ENCODE measurements around the gene SORCS1.

SORCS1 gene

DNA sequence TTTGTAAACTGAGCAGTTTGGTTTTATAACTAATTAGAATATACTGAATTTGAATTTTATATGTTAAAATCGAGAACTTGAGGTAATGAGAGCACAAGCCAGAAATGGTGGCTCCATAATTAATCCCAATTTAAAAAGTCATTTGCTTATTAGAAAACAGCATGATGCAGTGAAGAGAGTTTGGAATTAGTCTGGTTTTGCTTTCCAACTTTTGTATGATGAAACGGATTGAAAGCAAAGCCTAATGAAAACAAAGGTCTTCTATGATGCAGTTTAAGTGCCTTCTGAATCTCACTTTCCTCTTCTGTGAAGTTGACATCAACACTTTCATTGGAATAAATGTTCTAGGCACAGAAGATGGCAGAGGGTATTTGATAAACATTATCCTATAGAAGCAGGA is 89.4 kb downstream of the SORCS1 start (continued):
- no peak for TF ChIP-seq ZNF530 (tag by site-specific recombination; IDR thresholded peaks at IDR 0.05; ENCODE audit: low read depth)

DNA sequence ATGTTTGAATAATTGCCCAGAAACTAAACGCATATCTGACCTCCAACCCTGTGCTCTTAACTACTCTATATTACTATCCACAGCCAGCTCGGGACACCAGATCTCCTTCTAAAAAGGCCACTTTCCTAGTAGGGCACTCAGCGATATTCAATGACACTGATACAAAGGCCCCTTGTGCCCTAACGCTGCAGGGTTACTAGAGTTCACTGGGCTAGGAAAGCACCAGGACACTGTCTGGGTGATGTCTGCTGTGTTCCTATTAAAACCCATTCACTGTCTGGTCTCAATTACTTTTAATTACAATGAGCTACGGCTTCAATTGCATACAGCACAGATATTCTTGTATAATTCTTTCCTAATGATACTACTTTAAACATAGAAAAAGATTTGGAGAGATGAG is 91.7 kb downstream of the SORCS1 start:
- ChIA-PET CTCF (no interaction called here), POLR2A (no interaction called here)
- no peaks in the 10 kb centered on the region for H3K36me3 ChIP-seq (ENCODE audit: control insufficient read depth in 2 of 2, insufficient read depth in 1 of 2, low read length in 2 of 2)
- no peak overlapping the region for H3K27ac ChIP-seq (ENCODE audit: extremely low read depth, low read depth, low read length)
- H3K9me3 ChIP-seq (ENCODE audit: control insufficient read depth, insufficient read depth, low read depth, low read length) = no peaks in the 10 kb centered on the region
- TF ChIP-seq TCF7L2 (IDR thresholded peaks at IDR 0.05; ENCODE audit: borderline replicate concordance, low read depth, low read length) (no peak), ZNF394 (tag by site-specific recombination; IDR thresholded peaks at IDR 0.05; ENCODE audit: borderline replicate concordance) (no peak), ZNF596 (tag by site-specific recombination; IDR thresholded peaks at IDR 0.05) (no peak), ZNF391 (tag by site-specific recombination; IDR thresholded peaks at IDR 0.05; ENCODE audit: borderline replicate concordance, low read depth) (no peak), ZNF266 (tag by site-specific recombination; IDR thresholded peaks at IDR 0.05; ENCODE audit: low read depth) (no peak), ZNF10 (tag by site-specific recombination; IDR thresholded peaks at IDR 0.05) (no peak), ZNF623 (tag by site-specific recombination; IDR thresholded peaks at IDR 0.05) (no peak), ZNF169 (tag by site-specific recombination; IDR thresholded peaks at IDR 0.05) (no peak), ZNF561 (tag by site-specific recombination; IDR thresholded peaks at IDR 0.05; ENCODE audit: borderline replicate concordance) (no peak)
- no peak overlapping the region for H3K4me3 ChIP-seq (ENCODE audit: low read depth, low read length)
- no peaks in the 10 kb centered on the region for H3K4me1 ChIP-seq (ENCODE audit: control insufficient read depth, insufficient read depth, low read length)

- Histone ChIP-seq H3K27ac (ENCODE audit: extremely low read depth, low read depth, low read length) (no peak overlapping the region), H3K9me3 (ENCODE audit: control insufficient read depth, insufficient read depth, low read depth, low read length) (no peaks in the 10 kb centered on the region), H3K36me3 (ENCODE audit: control insufficient read depth in 2 of 2, insufficient read depth in 1 of 2, low read length in 2 of 2) (no peaks in the 10 kb centered on the region), H3K4me3 (ENCODE audit: low read depth, low read length) (no peak overlapping the region), H3K4me1 (ENCODE audit: control insufficient read depth, insufficient read depth, low read length) (no peaks in the 10 kb centered on the region)
- ChIA-PET CTCF (no interaction called here), POLR2A (no interaction called here)
- TF ChIP-seq ZNF555 (tag by site-specific recombination; conservative IDR thresholded peaks at IDR 0.05) (no peak), ZNF670 (tag by site-specific recombination; IDR thresholded peaks at IDR 0.05; ENCODE audit: low read depth) (no peak), ZNF112 (tag by site-specific recombination; IDR thresholded peaks at IDR 0.05) (no peak), ZNF777 (tag by site-specific recombination; IDR thresholded peaks at IDR 0.05; ENCODE audit: borderline replicate concordance) (no peak), ZNF354C (tag by site-specific recombination; IDR thresholded peaks at IDR 0.05; ENCODE audit: borderline replicate concordance, low read depth) (no peak), PRDM1 (tag by site-specific recombination; IDR thresholded peaks at IDR 0.05) (no peak), ELK4 (IDR thresholded peaks at IDR 0.05; ENCODE audit: borderline replicate concordance, low read depth, low read length) (no peak), ZNF664 (tag by site-specific recombination; IDR thresholded peaks at IDR 0.05) (no peak), ZBTB21 (tag by site-specific recombination; IDR thresholded peaks at IDR 0.05) (no peak), SCRT2 (tag by site-specific recombination; IDR thresholded peaks at IDR 0.05) (no peak)
Measured at GRCh38 chr10:107072028-107072427, 92.5 kb downstream of the SORCS1 start.

GRCh38 chr10:107071301-107071700 is 93.2 kb downstream of the SORCS1 start:
- Histone ChIP-seq H3K4me3 (ENCODE audit: low read depth, low read length) (no peak overlapping the region), H3K36me3 (ENCODE audit: control insufficient read depth in 2 of 2, insufficient read depth in 1 of 2, low read length in 2 of 2) (no peaks in the 10 kb centered on the region), H3K9me3 (ENCODE audit: control insufficient read depth, insufficient read depth, low read depth, low read length) (no peaks in the 10 kb centered on the region), H3K27ac (ENCODE audit: extremely low read depth, low read depth, low read length) (no peak overlapping the region), H3K4me1 (ENCODE audit: control insufficient read depth, insufficient read depth, low read length) (0 out of 2 replicates have a peak, but pooled peaks cover 3% of the 10 kb centered on the region)
- ChIA-PET CTCF (interaction anchor here (0.7 kb wide), 1 partner anchor 16 kb away, joined by 3 read pairs; no protein-coding TSS in a partner anchor), POLR2A (interaction anchor here (0.5 kb wide), 1 partner anchor 115 kb away, joined by 3 read pairs; no protein-coding TSS in a partner anchor)
- TF ChIP-seq ZNF394 (tag by site-specific recombination; IDR thresholded peaks at IDR 0.05; ENCODE audit: borderline replicate concordance) (no peak), ZNF692 (tag by site-specific recombination; IDR thresholded peaks at IDR 0.05) (no peak), ZNF561 (tag by site-specific recombination; IDR thresholded peaks at IDR 0.05; ENCODE audit: borderline replicate concordance) (no peak), ZSCAN5A (tag by site-specific recombination; IDR thresholded peaks at IDR 0.05) (no peak), ZNF398 (tag by site-specific recombination; IDR thresholded peaks at IDR 0.05) (no peak), SETDB1 (IDR thresholded peaks at IDR 0.05; ENCODE audit: insufficient read length, low read length) (no peak)

Data from HEK293 (cell line).